Midbrain (tissue), 1 donor: Measurements from ENCODE around the gene DAB2IP.
A peak's percentile ranks its signal among the peaks of the same experiment; 100 is the strongest.

ENCODE experiments used
- DNase-seq: peaks from one replicate; lab custom pipeline; 2025; lab: John Stamatoyannopoulos, UW

Gene DAB2IP

DNA sequence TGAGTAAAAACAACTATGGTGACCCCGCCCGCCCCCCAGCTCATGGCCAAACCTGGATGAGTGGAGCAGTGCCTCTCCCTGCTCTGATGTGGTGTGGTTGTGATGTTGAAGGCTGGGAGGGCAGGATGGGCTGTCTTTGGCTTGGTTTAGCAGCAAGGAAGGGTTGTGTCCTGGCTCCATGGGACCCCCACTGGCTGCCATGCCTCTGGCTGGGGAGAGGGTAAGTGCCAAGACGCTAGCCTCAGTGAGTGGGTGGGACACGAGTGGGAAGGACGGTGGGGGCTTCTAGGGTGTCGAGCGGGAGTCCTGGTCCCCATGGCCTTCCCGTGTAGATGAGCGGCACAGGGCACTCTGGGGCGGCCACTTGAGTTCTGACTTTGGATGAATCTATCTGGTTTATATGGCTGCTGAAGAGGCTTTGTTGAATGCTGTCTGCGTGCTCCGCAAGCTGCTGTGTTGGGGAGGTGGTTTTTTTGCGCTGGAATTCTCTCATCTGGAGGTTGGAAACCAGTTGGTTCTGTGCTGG is 50.4 kb downstream of the DAB2IP start:
- DNase-seq = no peak

GRCh38 chr9:121703014-121703734 is 51.7 kb downstream of the DAB2IP start:
- DNase-seq = no peak

- no peak for DNase-seq
Measured at GRCh38 chr9:121704281-121704680, 52.8 kb downstream of the DAB2IP start.

- no peak for DNase-seq
Measured at GRCh38 chr9:121706149-121706750, 54.8 kb downstream of the DAB2IP start.

GRCh38 chr9:121707477-121708424 is 56.3 kb downstream of the DAB2IP start:
- no peak for DNase-seq

- DNase-seq = peak; percentile 25
Measured at GRCh38 chr9:121708768-121709488, 57.5 kb downstream of the DAB2IP start.

DNA sequence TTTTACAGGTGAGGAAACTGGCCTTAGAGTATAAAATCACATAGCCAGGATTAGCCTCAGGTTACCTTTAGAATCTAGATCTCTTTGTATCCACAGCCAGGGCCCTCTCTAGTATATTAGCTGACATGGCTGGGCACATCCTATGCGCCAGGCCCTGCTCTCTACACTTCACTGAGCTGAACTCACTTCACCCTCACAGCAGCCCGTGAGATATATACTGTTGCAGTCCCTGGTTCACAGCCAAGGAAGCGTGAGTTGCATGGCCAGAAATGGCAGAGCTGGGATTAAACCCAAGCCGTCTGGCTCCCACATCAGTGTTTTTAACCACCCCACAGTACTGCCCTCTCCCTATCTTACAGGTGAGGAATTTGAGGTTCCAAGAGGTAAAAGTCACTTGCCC is 58.4 kb downstream of the DAB2IP start:
- DNase-seq = no peak

GRCh38 chr9:121711281-121711680 is 59.8 kb downstream of the DAB2IP start:
- DNase-seq = no peak

DNA sequence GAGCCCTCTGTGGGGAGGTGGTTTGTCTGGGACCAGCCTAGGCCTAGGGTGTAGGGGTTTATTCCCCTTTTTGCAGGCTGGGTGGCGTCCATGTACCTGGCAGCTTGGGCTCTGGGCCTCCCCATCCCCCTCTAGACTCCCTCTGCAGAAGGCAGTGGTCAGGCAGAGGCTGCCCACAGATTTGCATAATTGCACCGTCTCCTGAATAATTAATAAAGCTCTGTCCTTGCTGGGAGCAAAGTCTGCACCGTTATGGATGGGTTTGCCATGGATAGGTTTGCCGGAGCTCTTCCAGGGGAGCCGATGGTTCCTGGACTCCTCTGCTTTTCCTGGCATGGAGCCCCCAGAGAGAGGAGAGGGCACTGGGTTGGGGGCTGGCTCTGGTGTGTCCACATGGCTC is 60.4 kb downstream of the DAB2IP start:
- no peak for DNase-seq

DNA sequence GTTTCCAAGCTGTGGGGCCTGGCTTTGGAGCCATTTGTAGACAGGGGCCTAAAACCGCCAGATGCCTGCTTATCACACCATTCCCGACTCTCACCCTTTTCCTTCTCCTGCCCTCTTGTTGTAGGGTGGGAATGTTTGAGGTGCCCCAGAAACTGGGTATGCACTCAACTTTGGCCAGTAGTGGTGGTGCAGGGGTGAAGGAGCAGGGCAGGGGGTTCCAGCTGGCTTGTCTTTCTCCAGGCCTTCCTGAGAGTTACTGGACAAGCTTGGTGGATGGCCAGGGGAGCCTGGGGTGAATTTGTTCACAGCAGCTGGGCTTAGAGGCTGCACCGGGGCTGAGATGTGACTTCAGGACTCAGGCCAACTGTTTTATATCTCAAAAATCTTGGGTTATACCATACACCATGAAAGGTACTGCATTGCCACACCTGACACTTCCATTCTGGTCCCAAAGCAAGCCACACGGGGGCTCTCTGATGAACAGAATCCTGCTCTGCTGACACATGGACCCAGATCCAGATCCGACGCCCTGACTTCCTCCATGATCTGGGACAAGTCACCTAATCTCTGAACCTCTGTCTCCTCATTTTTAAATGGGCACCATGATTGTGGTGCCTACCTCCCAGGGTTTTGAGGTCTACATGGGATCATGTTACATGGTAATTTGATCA is 62.1 kb downstream of the DAB2IP start:
- no peak for DNase-seq

DNA sequence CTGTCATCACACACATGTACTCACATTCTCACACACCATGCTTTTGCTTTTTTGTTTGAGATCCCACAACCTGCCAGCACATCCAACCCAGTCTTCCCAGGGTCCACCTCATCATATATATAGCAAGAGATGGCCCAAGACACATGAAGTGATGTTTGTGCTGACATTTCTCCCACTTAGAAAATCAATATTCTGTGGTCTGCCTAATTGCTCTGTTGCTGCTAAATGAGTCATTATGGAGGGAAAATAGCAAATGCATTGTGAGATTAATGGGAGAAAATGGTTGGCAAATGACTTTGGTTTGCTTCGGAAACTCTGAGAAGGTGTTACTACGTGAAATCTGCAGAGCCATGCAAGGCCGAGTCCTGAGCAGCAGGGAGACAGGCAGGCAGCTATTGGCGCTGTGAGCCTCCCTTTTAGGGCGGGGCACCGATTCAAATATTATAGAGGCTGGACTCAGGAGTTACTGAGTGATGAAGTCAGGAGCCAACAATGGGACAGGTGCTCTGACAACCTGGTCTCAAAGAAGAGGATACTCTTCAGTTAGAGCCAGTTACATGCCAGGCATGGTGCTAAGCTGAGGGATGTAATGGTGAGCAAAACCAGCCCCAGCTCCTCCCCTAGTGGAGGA is 62.8 kb downstream of the DAB2IP start:
- no peak for DNase-seq

GRCh38 chr9:121714873-121715272 is 63.4 kb downstream of the DAB2IP start:
- DNase-seq = no peak

GRCh38 chr9:121717141-121717991 is 65.9 kb downstream of the DAB2IP start:
- DNase-seq = no peak

DNA sequence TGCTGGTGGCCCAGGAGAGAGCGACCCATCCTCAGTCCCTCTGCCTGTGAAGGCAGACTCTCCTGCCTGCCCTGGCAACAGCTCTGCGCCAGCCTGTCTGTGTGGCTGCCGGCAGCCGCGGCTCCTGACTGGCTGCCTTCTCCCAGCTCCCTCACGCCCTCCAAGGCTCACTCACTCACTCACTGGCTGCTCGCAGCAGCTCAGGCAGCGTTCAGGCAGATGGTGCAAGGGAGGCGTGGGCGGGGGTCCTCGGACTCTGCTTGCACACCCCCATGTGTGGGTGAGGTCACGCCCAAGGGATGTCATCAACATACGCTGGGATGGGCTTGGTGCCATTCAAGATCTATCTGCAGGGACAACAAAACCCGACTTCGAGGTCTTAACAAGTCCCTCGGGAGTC is 66.7 kb downstream of the DAB2IP start:
- peak; percentile 49 for DNase-seq

DNA sequence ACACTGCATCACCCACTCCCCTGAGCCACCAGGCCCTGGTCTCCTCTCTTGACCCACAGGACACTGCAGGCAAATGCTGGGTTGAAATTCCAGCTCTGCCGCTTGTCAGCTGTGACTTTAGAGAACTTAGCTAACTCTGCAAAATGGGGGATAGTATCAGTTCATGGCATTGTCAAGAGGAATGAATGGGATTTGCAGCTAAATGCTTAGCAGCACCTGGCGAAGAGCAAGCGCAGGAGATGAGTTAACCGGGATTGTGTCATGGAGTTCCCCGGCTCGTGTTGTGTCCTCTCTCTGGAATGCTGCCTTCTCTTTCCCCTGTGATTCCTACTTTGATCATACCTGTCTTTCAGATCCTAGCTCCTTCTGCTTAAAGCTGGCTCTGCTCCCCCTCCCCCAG is 67.1 kb downstream of the DAB2IP start:
- no peak for DNase-seq

DNA sequence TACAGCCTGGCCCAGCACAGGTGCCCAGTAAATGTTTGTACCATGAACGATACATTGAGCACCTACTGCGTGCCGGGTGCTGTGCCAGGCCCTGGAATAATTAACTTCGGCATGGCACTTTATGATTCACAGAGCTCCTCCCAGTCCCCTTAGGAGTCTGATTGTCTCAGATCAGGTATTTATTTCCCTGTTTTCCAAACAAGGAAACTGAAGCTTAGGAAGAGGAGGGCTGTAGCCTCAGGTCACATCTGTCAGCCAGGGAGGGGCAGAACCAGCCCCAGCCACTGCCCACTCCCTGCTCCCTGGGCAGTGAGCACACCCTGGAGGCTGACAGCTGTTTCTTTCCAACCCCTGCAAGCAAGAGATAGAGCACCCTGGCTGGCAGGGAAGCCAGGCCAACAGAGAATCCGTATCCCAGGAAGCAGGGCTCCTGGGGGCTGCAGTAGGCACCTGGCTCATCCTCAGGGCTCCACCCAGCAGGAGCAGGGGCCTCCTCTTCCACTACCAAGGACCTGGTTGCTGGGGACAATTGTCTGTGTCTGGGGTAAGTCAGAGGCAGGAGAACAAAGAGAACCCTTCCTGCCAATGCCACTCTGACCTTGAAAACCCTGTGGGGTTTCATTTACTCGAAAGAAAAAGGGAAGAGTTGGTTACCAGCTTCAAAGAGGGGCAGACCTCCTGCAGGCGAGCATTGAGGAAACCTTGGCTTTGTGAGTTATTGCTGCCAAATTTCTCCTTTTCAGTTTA is 69.0 kb downstream of the DAB2IP start:
- no peak for DNase-seq

GRCh38 chr9:121721058-121721350 is 69.6 kb downstream of the DAB2IP start:
- DNase-seq = no peak

- DNase-seq = no peak
Measured at GRCh38 chr9:121721770-121722169, 70.3 kb downstream of the DAB2IP start.
